HepG2 (cell line): ENCODE results near the gene GRB10. TPM values are rescaled to one million over a fixed set of nuclear protein-coding genes. Genes with fewer than 3 reads are reported as not detected.
A peak's percentile ranks its signal among the peaks of the same experiment; 100 is the strongest.

Experiments used
- ATRX ChIP-seq: sonication (generic); formaldehyde crosslinking; IDR thresholded peaks from 2 replicates; pipeline ENCODE4 v1.4.0; 2020; ENCODE audit warnings: missing genetic modification reagents, borderline replicate concordance
- FOXA1 ChIP-seq, 2 experiments: fragments of 450-650 bp in 1 of 2; sonication (generic) in 1 of 2; formaldehyde crosslinking in 1 of 2; IDR thresholded peaks; 2 replicates each; pipeline versions ENCODE4 v1.4.0 to v1.6.1; 2016 to 2020; ENCODE audit warnings: missing genetic modification reagents in 1 of 2
- HOXA3 ChIP-seq: sonication (generic); formaldehyde crosslinking; IDR thresholded peaks from 2 replicates; pipeline ENCODE4 v1.5.0; 2020; ENCODE audit warnings: missing genetic modification reagents
- KDM4B ChIP-seq: sonication (generic); formaldehyde crosslinking; IDR thresholded peaks from 2 replicates; pipeline ENCODE4 v1.4.0; 2020; ENCODE audit warnings: missing genetic modification reagents
- MAFG ChIP-seq: sonication (generic); formaldehyde crosslinking; IDR thresholded peaks from 2 replicates; pipeline ENCODE4 v1.5.1; 2020; ENCODE audit warnings: mild to moderate bottlenecking, missing genetic modification reagents
- MAZ ChIP-seq, 2 experiments: sonication (generic) in 1 of 2; formaldehyde crosslinking in 1 of 2; IDR thresholded peaks; 2 replicates each; pipeline versions ENCODE4 v1.5.0 to v1.6.1; 2012 to 2020; ENCODE audit warnings: low read depth in 2 of 2, mild to moderate bottlenecking in 2 of 2, borderline replicate concordance in 1 of 2, improper control_type of control experiment in 1 of 2, low read length in 1 of 2, missing genetic modification reagents in 1 of 2, moderate library complexity in 1 of 2
- MIXL1 ChIP-seq: IDR thresholded peaks from 2 replicates; pipeline ENCODE4 v1.6.1; 2016
- MTA1 ChIP-seq: sonication (generic); formaldehyde crosslinking; IDR thresholded peaks from 2 replicates; pipeline ENCODE4 v1.4.0; 2020; ENCODE audit warnings: missing genetic modification reagents, mild to moderate bottlenecking, borderline replicate concordance
- NR2F1 ChIP-seq, 2 experiments: fragments of 450-650 bp in 1 of 2; formaldehyde crosslinking in 1 of 2; IDR thresholded peaks; 2 replicates each; pipeline versions ENCODE4 v1.5.0 to v1.6.1; 2016 to 2020; ENCODE audit warnings: mild to moderate bottlenecking in 1 of 2, missing compliant biosample characterization in 1 of 2, missing genetic modification reagents in 1 of 2, moderate library complexity in 1 of 2
- PHF21A ChIP-seq: sonication (generic); formaldehyde crosslinking; IDR thresholded peaks from 2 replicates; pipeline ENCODE4 v1.5.0; 2020; ENCODE audit warnings: mild to moderate bottlenecking, missing genetic modification reagents
- PLRG1 ChIP-seq: fragments of 450-650 bp; conservative IDR thresholded peaks from 2 replicates; pipeline ENCODE4 v1.6.1; 2016
- SNAPC2 ChIP-seq: sonication (generic); formaldehyde crosslinking; IDR thresholded peaks from 2 replicates; pipeline ENCODE4 v1.8.1; 2022; ENCODE audit warnings: mild to moderate bottlenecking, missing genetic modification reagents
- SRF ChIP-seq: IDR thresholded peaks from 2 replicates; pipeline ENCODE4 v1.6.1; 2011; ENCODE audit warnings: mild to moderate bottlenecking, low read depth, low read length, moderate library complexity
- TCF7L2 ChIP-seq: IDR thresholded peaks from 2 replicates; pipeline ENCODE4 v1.6.1; 2011; ENCODE audit warnings: mild to moderate bottlenecking, low read depth, low read length, moderate library complexity
- TEAD3 ChIP-seq: optimal IDR thresholded peaks from 2 replicates; pipeline ENCODE3; 2016; ENCODE audit warnings: borderline replicate concordance
- ZFP1 ChIP-seq: IDR thresholded peaks from 2 replicates; pipeline ENCODE4 v1.6.1; 2016
- ZNF33A ChIP-seq: sonication (generic); formaldehyde crosslinking; IDR thresholded peaks from 2 replicates; pipeline ENCODE4 v1.5.1; 2020; ENCODE audit warnings: missing genetic modification reagents, mild to moderate bottlenecking, moderate library complexity, borderline replicate concordance
- ZNF530 ChIP-seq: sonication (generic); formaldehyde crosslinking; IDR thresholded peaks from 2 replicates; pipeline ENCODE4 v1.5.0; 2020; ENCODE audit warnings: low read depth, mild to moderate bottlenecking, missing genetic modification reagents
- ZNF713 ChIP-seq: sonication (generic); formaldehyde crosslinking; IDR thresholded peaks from 2 replicates; pipeline ENCODE4 v1.4.0; 2020; ENCODE audit warnings: mild to moderate bottlenecking, missing genetic modification reagents
- polyA plus RNA-seq, 8 experiments: library from polyadenylated mRNA; depleted of rRNA in 3 of 8; stranded (reverse) in 7 of 8; unstranded in 1 of 8; fragments of >200 nt; fragmentation: Illumina TruSeq in 4 of 8; extraction: Trizol in 4 of 8; gene quantifications; 2 replicates each; pipeline versions ENCODE4 v1.2.1 to v1.2.3, GENCODE V29; 2011 to 2016; ENCODE audit warnings: low read depth in 4 of 8, missing spikeins in 1 of 8, mixed read lengths in 1 of 8; ENCODE audit not compliant: insufficient read depth in 1 of 8
- total RNA-seq, 5 experiments: library from RNA; depleted of rRNA; stranded (reverse); fragments of >200 nt; fragmentation: Illumina TruSeq; extraction: Trizol; gene quantifications; 2 replicates each; pipeline ENCODE4 v1.2.3, GENCODE V29; 2016; ENCODE audit warnings: low read depth in 1 of 5
- TF ChIP-seq, protein P1 (sequence below): sonication (generic); formaldehyde crosslinking; IDR thresholded peaks from 2 replicates; pipeline ENCODE4 v1.4.0; 2020; ENCODE audit warnings: missing genetic modification reagents, borderline replicate concordance
- TF ChIP-seq, protein P2 (sequence below): IDR thresholded peaks from 2 replicates; pipeline ENCODE4 v1.6.1; 2012; ENCODE audit warnings: inconsistent platforms
- TF ChIP-seq, protein P3 (sequence below): sonication (generic); formaldehyde crosslinking; IDR thresholded peaks from 2 replicates; pipeline ENCODE4 v1.5.0; 2020; ENCODE audit warnings: mild to moderate bottlenecking, missing genetic modification reagents
- TF ChIP-seq, protein P4 (sequence below): sonication (generic); formaldehyde crosslinking; IDR thresholded peaks from 2 replicates; pipeline ENCODE4 v1.5.1; 2020; ENCODE audit warnings: missing genetic modification reagents, mild to moderate bottlenecking, borderline replicate concordance

GRB10 gene
- total and polyA plus RNA-seq, 2 of the 13 experiments (the other 11 are each of a cell fraction or from before 2014, with no cell fraction given) = 4.0 to 6.8 TPM

DNA sequence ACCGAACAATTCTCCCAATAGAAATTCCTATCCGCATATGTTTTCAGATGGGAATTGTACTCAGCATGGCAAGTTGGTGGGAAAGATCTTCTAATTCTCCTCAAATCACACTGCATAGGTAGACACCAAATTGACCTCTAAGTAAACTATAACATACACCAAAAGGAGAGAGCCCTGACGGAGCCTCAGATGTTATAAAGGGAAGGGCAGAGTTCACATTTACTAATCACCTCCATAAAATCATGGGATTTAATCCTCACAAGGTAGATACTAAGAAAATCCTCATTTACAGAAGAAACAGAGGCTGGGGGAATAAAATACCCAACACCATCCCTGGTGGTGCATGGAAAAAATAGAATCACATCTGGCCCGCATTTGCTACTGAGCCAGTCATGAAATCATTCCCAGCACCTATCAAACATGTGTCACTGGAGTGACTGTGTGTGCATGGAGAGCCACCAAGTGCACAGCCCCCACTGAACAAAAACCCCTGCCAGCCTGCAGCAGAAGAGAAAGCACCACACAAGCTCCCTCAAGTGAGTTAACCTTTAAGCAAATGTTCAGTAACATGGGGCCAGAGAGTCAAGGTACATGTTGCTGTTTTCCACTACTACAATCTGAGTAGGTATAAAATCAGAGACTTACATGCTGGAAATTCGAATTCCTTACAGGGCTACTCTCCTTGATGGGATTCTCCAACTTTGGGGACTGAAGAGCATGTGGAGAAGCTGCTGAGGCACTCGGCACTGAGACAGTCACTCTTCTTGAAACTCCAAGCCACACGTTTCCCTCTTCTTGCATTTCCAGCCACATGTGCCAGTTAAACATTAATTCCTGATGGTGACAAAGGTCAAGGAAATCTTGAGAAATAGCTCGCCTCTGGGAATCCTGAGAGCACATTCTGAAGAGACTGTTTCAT, 217.8 kb downstream of the GRB10 start, which contains the start of gene DDC (continued):
- TF ChIP-seq FOXA1 (IDR thresholded peaks at IDR 0.05) (no peak), FOXA1 (CRISPR knock-in tag; IDR thresholded peaks at IDR 0.05) (no peak), HOXA3 (CRISPR knock-in tag) (no peak), KDM4B (CRISPR knock-in tag) (no peak), ZNF713 (CRISPR knock-in tag) (no peak), TEAD3 (CRISPR knock-in tag) (peak; percentile 60), SNAPC2 (CRISPR knock-in tag) (no peak), MAZ (IDR thresholded peaks at IDR 0.05; ENCODE audit: borderline replicate concordance, low read depth, low read length) (no peak), MAZ (CRISPR knock-in tag; IDR thresholded peaks at IDR 0.05; ENCODE audit: low read depth) (no peak), MTA1 (CRISPR knock-in tag) (no peak), PHF21A (CRISPR knock-in tag) (peak; percentile 81), PLRG1 (no peak), ATRX (CRISPR knock-in tag) (no peak), MIXL1 (CRISPR knock-in tag) (peak; percentile 46), ZNF530 (CRISPR knock-in tag) (no peak), ZNF33A (no peak), TCF7L2 (no peak), NR2F1 (CRISPR knock-in tag; IDR thresholded peaks at IDR 0.05) (peak; percentile 69 to 73), MAFG (CRISPR knock-in tag) (no peak), ZFP1 (no peak), SRF (no peak)
- TF ChIP-seq, protein P1, sequence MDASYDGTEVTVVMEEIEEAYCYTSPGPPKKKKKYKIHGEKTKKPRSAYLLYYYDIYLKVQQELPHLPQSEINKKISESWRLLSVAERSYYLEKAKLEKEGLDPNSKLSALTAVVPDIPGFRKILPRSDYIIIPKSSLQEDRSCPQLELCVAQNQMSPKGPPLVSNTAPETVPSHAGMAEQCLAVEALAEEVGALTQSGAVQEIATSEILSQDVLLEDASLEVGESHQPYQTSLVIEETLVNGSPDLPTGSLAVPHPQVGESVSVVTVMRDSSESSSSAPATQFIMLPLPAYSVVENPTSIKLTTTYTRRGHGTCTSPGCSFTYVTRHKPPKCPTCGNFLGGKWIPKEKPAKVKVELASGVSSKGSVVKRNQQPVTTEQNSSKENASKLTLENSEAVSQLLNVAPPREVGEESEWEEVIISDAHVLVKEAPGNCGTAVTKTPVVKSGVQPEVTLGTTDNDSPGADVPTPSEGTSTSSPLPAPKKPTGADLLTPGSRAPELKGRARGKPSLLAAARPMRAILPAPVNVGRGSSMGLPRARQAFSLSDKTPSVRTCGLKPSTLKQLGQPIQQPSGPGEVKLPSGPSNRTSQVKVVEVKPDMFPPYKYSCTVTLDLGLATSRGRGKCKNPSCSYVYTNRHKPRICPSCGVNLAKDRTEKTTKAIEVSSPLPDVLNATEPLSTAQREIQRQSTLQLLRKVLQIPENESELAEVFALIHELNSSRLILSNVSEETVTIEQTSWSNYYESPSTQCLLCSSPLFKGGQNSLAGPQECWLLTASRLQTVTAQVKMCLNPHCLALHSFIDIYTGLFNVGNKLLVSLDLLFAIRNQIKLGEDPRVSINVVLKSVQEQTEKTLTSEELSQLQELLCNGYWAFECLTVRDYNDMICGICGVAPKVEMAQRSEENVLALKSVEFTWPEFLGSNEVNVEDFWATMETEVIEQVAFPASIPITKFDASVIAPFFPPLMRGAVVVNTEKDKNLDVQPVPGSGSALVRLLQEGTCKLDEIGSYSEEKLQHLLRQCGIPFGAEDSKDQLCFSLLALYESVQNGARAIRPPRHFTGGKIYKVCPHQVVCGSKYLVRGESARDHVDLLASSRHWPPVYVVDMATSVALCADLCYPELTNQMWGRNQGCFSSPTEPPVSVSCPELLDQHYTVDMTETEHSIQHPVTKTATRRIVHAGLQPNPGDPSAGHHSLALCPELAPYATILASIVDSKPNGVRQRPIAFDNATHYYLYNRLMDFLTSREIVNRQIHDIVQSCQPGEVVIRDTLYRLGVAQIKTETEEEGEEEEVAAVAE (CRISPR knock-in tag) = 0 out of 2 replicates have a peak, but pooled peaks have one; percentile 21
- TF ChIP-seq, protein P2, sequence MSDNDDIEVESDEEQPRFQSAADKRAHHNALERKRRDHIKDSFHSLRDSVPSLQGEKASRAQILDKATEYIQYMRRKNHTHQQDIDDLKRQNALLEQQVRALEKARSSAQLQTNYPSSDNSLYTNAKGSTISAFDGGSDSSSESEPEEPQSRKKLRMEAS = peak; percentile 81
- TF ChIP-seq, protein P3, sequence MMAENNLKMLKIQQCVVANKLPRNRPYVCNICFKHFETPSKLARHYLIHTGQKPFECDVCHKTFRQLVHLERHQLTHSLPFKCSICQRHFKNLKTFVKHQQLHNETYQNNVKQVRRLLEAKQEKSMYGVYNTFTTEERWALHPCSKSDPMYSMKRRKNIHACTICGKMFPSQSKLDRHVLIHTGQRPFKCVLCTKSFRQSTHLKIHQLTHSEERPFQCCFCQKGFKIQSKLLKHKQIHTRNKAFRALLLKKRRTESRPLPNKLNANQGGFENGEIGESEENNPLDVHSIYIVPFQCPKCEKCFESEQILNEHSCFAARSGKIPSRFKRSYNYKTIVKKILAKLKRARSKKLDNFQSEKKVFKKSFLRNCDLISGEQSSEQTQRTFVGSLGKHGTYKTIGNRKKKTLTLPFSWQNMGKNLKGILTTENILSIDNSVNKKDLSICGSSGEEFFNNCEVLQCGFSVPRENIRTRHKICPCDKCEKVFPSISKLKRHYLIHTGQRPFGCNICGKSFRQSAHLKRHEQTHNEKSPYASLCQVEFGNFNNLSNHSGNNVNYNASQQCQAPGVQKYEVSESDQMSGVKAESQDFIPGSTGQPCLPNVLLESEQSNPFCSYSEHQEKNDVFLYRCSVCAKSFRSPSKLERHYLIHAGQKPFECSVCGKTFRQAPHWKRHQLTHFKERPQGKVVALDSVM (CRISPR knock-in tag) = no peak
- TF ChIP-seq, protein P4, sequence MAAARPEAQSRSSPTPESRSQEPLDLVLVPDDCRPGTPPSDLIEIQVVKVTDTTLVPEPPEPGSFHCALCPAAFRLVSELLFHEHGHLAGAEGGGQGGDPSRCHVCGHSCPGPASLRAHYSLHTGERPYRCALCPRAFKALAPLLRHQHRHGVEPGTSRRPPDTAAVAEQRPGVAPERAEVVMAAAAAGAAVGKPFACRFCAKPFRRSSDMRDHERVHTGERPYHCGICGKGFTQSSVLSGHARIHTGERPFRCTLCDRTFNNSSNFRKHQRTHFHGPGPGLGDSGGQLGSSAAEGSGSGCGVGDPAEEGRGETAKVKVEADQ (CRISPR knock-in tag) = no peak
